ENCODE data around the gene BMERB1.
"Not testable (repeated sequence)": the region's sequence is repeated elsewhere in the genome, so short reads cannot be mapped to it uniquely, and the experiment has no call there.

The BMERB1 gene

DNA sequence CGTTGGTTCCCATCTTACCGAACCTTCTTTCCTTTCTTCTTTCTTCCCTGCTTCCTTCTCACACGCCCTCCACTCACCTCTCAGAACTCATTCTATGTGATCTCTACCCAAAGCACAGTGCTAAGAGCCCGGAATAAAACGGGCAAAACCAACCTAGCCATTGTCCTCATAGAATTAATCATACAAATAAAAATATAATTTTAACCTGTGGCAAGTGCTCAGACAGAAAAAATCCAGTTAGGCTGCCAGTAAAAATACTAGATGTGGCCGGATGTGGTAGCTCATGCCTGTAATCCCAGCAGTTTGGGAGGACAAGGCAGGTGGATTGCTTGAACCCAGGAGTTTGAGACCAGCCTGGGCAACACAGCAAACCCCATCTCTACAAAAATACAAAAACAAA lies 27.0 kb downstream of the BMERB1 start:
- no peak for DNase-seq (ENCODE audit: low read depth)

DNA sequence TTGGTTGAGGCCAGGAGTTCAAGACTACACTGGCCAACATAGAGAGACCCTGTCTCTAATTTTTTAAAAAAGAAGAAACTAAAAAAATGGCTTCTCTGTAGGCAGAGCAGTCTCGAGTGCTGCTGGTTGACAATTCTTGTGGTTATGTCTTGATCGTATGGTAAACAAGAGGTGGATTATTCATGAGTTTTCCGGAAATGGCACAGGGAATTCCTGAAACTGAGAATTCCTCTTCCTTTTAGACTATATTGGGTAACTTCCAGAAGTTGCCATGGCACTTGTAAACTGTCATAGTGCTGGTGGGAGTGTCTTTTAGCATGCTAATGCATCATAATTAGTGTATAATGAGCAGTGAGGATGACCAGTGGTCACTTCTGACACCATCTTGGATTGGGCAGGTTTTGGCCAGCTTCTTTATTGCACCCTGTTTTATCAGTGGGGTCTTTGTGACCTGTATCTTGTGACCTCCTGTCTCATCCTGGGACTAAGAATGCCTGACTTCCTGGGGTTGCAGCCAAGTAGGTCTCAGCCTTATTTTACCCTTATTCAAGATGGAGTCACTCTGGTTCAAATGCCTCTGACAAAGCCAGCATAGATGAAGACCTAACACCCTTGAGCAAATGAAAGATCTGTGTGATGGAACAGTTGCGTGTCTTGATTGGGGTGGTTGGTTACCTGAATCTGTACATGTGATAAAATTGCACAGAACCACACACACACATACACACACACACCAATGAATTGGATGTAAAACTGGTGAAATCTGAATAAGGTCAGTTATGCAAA lies 30.2 kb downstream of the BMERB1 start:
- DNase-seq (ENCODE audit: low read depth), result no peak

- DNase-seq (ENCODE audit: low read depth), result no peak
These were observed 31.7 kb downstream of the BMERB1 start for GRCh38 chr16:15466131-15466530.

DNA sequence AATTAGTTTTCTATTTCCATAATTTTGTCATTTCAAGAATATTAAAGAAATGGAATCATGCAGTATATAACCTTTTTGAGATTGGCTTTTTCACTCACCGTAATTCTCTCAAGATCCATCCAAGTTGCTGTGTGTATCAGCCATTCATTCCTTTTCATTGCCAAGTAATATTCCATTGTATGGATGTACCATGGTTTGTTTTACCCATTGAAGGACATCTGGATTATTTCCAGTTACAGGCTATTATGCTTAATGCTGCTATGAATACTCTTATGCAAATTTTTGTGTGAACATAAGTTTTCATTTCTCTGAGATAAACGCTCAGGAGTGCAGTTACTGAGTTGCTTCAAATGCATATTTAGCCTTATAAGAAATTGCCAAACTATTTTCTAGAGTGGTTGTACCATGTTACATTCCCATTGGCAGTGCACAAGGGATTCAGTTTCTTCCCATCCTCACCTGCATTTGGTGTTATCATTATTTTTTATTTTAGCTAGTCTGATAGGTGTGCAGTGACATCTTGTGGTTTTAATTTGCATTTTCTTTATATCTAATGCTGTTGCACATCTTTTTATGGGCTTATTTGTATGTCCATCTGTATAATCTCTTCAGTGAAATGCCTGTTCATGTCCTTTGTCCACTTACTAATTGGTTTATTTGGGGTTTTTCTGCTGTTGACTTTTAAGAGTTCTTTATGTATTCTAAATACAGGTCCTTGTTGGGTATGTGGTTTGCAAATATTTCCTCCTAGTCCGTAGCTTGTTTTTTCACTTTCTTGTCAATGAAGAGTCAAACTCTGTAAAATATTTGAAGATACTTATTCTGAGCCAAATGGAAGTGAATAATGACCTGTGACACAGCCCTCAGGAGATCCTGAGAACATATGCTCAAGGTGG lies 32.7 kb downstream of the BMERB1 start:
- DNase-seq (ENCODE audit: low read depth), result no peak

DNA sequence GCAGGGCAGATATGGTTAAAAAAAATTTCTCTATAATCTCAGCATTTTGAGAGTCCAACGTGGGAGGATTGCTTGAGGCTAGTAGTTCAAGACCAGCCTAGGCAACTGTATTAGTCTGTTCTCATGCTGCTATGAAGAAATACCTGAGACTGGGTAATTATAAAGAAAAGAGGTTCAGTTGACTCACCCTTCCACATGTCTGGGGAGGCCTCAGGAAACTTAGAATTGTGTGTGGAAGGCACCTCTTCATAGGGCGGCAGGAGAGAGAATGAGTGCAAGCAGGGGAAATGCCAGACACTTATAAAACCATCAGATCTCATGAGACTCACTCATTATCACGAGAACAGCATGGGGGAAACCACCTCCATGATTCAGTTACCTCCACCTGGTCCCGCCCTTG lies 42.6 kb downstream of the BMERB1 start:
- not testable (repeated sequence) for DNase-seq (ENCODE audit: low read depth)

DNA sequence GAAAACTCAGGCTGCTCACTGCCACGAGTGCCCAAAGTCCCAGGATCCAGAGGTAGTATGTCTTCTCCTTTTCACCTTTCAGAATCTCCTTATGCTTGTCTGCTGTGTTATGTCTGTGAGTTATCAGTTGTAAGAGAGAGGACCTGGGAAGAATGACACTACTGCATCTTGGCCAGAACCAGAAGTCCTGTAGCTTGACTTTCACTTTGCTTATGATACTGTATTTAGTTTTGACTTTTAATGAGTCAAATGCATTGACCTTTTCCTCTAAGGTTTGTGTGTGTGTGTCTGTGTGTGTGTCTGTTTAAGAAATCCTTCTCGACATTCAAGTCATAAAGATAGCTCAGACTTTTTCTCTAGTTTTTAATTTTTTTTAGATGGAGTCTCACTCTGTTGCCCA lies 43.4 kb downstream of the BMERB1 start:
- DNase-seq (ENCODE audit: low read depth), result no peak

DNA sequence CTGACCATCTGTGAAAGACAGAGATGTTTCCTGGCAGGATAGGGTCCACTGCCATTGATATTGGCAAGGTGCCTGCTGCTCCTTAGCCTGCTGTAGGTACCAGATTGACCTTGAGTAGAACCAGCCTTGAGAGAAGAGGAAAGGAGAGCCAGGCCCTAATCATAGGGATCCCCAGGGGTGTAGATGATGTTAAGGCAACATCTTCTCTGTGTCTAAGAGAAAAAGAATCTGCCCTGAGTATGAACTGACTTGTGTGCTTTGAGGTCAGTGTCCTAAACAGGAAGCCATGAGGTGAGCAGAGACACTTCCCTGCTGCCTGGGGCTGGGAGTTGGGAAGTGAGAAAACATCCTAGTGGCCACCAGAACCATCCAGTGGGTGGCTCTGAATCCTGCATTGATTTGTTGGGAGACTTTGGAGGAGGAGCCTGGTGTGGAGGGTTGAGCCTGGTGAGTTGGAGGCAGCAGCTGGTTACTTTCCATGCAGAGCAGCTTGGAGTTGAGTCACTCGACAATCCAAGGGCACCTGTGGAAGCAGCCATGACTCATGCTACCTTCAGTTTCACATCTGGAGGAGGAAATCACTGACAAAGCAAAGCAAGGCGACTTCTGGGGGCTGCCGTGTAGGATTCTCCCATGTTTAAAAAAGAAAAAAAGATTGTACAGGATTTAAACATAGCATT lies 47.8 kb downstream of the BMERB1 start:
- DNase-seq (ENCODE audit: low read depth), result peak; percentile 37

DNA sequence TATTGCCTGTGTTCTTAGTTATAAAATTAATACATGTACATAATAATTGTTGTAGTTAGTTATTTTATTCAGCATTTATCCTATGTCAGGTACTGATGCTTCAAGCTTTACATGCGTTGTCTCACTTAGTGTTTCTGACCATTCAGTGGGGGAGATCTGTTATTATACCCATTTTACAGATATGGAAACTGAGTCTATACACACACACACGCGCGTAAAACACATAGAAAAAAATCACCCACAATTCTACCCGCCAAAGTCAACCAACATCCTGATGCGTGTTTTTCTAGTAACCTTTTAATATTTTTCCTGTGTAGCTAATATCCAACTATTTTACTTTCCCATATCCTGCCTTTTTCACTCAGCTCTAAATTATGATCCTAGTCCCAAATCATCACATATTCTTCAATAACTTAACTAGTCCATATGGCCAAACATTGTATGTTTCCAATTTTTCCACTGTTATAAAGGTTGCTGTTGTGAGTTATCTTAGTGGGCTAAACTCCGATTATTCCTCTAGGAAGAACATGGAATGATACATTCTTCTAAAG lies 48.4 kb downstream of the BMERB1 start:
- DNase-seq (ENCODE audit: low read depth), result no peak

- no peak for DNase-seq (ENCODE audit: low read depth)
These were observed 49.5 kb downstream of the BMERB1 start for GRCh38 chr16:15483857-15484256.

DNA sequence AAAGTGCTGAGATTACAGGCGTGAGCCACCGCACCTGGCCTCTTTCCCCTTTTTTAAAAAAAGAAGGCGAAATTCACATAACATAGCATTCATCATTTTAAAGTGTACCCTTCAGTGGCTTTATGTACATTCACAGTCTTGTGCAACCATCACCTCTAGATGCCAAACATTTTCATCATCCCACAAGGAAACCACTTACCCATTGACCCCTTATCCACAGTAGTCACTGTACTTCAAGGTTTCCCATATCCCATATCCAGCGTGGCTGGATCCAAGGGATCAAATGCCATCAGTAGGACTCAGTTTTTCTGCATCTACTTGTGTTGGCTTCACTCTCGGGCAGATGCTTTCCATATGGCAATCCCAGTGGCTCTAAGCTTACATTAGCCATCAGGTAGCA lies 50.3 kb downstream of the BMERB1 start:
- no peak for DNase-seq (ENCODE audit: low read depth)

DNA sequence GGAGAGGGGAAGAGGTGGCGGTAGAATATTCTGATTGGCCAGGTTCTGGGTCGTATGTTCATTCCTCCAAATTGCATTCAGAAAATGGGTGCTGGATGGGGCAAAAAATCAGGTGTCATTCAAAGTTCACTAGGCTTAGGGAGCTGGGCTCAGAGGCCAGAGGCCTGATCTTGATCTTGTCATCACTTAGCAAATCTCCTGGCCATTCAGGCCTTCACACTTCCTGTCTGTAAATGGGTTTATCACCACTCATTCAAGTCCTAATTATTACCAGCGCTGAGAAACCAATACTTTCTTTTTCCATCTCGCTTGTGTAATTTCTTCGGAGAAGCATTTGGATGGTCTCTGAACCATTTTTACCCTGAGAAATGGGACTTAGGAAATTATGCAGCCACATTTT lies 50.8 kb downstream of the BMERB1 start:
- DNase-seq (ENCODE audit: low read depth), result no peak

- no peak for DNase-seq (ENCODE audit: low read depth)
These were observed 52.3 kb downstream of the BMERB1 start for GRCh38 chr16:15486661-15487060.

DNA sequence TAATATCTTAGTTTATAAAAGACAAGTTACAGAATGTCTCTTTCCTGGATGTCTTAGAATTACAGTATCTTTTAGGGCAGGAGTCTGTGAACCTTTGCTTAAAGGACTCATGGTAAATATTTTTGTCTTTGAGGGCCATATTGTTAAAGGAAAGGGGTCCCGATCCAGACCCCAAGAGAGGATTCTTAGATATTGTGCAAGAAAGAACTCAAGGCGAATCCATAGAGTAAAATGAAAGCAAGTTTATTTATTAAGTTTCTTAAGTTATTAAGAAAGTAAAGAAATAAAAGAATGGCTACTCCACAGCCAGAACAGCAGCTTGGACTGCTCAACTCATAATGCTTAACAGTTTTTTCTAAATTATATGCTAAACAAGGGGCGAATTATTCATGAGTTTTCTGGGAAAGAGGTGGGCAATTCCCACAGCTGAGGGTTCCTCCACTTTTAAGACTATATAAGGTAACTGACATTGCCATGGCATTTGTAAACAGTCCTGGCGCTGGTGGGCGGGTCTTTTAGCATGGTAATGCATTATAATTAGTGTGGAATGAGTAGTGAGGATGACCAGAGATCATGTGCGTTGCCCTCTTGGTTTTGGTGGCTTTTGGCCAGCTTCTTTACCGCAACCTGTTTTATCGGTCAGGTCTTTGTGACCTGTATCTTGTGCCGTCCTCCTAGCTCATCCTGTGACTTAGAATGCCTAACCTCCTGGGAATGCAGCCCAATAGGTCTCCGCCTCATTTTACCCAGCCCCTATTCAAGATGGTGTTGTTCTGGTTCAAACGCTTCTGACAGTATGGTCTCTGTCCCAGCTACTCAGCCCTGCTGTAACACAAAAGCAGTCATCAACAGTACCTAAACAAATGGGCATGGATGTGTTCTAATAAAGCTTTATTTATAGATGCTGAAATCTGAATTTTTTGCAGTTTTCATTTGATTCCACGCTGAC lies 53.2 kb downstream of the BMERB1 start:
- no peak for DNase-seq (ENCODE audit: low read depth)

GRCh38 chr16:15489016-15489415 lies 54.6 kb downstream of the BMERB1 start:
- DNase-seq (ENCODE audit: low read depth), result no peak

DNA sequence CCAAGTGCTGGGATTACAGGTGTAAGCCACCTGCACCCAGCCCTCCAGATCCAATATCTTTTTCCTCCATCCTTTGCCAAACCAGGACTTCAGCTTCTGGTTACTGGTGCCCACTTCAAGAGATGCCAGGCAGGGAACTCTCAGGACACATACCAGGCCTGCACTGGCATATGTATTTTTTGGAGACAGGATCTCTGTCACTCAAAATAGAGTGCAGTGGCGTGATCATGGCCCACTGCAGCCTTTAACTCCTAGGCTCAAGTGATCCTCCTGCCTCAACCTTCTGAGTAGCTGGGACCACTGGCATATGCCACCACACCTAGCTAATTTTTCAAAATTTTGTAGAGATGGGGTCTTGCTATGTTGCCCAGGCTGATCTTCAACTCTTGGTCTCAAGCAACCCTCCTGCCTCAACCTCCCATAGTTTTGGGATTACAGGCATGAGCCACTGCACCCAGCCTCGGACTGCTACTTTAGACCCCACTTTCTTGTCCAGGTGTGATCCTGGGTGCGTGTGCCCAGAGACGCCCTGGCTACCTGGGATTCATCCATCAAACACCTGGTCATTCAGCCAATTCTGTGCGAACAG lies 55.8 kb downstream of the BMERB1 start:
- no peak for DNase-seq (ENCODE audit: low read depth)

DNA sequence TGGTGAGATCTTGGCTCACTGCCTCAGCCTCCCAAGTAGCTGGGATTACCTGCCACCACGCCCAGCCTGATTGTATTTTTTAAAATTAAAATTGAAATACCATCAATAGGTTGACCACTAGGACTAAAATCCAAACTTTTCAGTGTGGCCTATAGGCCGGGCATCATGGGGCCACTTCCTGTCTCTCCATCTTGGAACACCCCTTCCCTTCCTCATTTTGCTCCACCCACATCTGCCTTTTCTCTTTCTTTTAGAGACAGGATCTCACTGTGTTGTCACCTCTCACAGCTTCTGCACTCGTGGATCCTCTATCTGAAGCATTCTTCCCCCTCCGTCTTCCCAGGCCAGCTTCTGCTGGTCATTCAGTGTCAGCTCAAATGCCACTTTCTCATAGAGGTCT lies 57.0 kb downstream of the BMERB1 start:
- DNase-seq (ENCODE audit: low read depth), result no peak

DNA sequence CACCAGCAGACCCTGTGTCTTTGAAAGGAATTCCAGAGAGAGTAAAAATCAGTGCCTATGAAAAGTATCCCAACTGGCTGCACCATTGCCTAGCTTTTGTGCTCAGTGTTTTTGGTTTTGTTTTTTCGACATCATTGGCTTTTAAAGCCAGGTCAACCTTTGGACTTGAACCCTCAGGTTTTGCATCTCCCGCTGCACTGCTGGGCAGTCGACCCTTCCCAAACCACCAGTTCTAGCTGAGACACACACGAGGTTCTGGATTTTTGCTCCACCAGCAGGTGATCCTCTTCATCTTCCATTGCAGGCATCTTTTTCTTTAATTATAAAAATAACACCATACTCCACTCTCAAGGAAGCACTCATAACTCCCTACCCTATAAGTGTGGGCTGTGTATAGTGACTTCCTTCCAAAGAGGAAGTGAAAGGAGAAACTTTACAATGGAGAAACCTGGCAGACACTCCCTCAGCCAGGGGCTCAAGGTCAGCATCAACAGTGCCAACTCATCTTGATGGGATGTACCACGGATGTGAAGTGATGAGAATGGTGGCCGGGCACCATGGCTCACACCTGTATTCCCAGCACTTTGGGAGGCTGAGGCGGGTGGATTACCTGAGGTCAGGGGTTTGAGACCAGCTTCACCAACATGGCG lies 57.8 kb downstream of the BMERB1 start:
- DNase-seq (ENCODE audit: low read depth), result no peak

DNA sequence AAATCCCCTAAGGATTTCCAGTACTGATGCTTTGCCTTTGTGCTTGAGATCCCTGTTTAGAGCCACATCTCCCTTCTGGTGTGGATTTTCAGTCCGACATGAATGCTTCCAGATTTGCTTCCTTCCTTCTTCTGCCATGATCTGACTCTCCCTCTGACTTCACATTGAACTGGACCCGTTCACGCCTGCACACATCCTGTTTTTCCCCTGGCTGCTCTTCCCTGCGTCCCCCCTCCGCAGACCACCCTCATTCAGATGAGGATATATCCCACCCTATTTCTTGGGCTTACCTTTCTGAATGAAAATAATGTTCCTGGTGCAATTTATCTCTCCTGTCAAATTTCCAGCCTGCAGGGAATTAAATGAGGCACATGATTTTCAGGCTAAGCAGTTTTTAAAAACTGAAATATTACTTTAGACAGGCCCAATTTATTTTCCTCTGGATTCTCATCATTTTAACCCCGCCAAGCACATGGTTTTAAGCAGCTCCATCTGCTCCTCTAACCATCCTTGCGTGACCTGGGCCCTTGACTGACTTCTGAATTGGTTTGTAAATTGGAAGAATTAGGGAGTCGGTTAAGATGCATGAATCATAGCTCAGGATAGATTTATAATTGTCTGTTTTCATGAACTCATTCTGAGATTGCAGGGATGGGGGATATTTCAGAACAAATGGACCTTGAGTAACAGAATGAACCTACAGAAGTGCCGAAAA lies 59.2 kb downstream of the BMERB1 start:
- DNase-seq (ENCODE audit: low read depth), result no peak

- no peak for DNase-seq (ENCODE audit: low read depth)
These were observed 59.8 kb downstream of the BMERB1 start for GRCh38 chr16:15494236-15494635.

- no peak for DNase-seq (ENCODE audit: low read depth)
These were observed 61.5 kb downstream of the BMERB1 start for GRCh38 chr16:15495898-15496297.
